WTC11 (cell line): Measurements from ENCODE around the gene EFS. TPM values are rescaled to one million over a fixed set of nuclear protein-coding genes. Genes with fewer than 3 reads are reported as not detected.

Source experiments
- ATAC-seq: fragments of 200-7000 bp; cut with Tn5 transposase; 2 replicates; pipeline ENCODE4 v1.10.0; 2021; ENCODE audit warnings: mild to moderate bottlenecking, moderate library complexity
- CTCF ChIA-PET: fragments of 300-600 bp; sonication (Branson Sonifier 250); formaldehyde crosslinking; loops from one replicate; lab custom pipeline; 2021; ENCODE audit warnings: antibody characterized with exemption; lab: Charles Lee
- POLR2A ChIA-PET: fragments of 350-600 bp; sonication (Branson Sonifier 250); formaldehyde crosslinking; loops from one replicate; lab custom pipeline; 2021; ENCODE audit warnings: antibody characterized with exemption; lab: Charles Lee
- DNase-seq: peaks from one replicate; pipeline ENCODE4 v3.0.0; 2021; ENCODE audit warnings: low spot score
- H3K27ac Mint-ChIP-seq: 2 replicates; pipeline ENCODE4 v1.8.0; 2021; ENCODE audit warnings: mixed read lengths
- H3K27me3 Mint-ChIP-seq: 2 replicates; pipeline ENCODE4 v1.8.0; 2021; ENCODE audit warnings: low read depth, mild to moderate bottlenecking, moderate library complexity, mixed read lengths
- H3K36me3 Mint-ChIP-seq: 2 replicates; pipeline ENCODE4 v1.8.0; 2021; ENCODE audit warnings: mixed read lengths
- H3K4me1 Mint-ChIP-seq: 2 replicates; pipeline ENCODE4 v1.8.0; 2022; ENCODE audit warnings: mixed read lengths
- H3K4me3 Mint-ChIP-seq: 2 replicates; pipeline ENCODE4 v1.8.0; 2021; ENCODE audit warnings: mild to moderate bottlenecking, moderate library complexity, mixed read lengths
- H3K9me3 Mint-ChIP-seq: 2 replicates; pipeline ENCODE4 v1.8.0; 2021; ENCODE audit warnings: mixed read lengths
- CBFB ChIP-seq: sonication (generic); formaldehyde crosslinking; IDR thresholded peaks from 2 replicates; pipeline ENCODE4 v1.8.1; 2022; ENCODE audit warnings: mild to moderate bottlenecking, low read depth, missing genetic modification reagents
- CDX4 ChIP-seq: fragments of 250-450 bp; sonication (Bioruptor Pico); IDR thresholded peaks from 2 replicates; pipeline ENCODE4 v1.9.0; 2021; ENCODE audit warnings: moderate library complexity, mild to moderate bottlenecking, inconsistent platforms, borderline replicate concordance
- CREM ChIP-seq: sonication (generic); formaldehyde crosslinking; IDR thresholded peaks from 2 replicates; pipeline ENCODE4 v1.8.1; 2022; ENCODE audit warnings: mild to moderate bottlenecking, missing genetic modification reagents, moderate library complexity
- FOXJ3 ChIP-seq: sonication (generic); formaldehyde crosslinking; IDR thresholded peaks from 2 replicates; pipeline ENCODE4 v1.9.0; 2021; ENCODE audit warnings: missing genetic modification reagents, mild to moderate bottlenecking, borderline replicate concordance
- FOXK1 ChIP-seq: sonication (generic); formaldehyde crosslinking; IDR thresholded peaks from 2 replicates; pipeline ENCODE4 v1.8.0; 2022; ENCODE audit warnings: mild to moderate bottlenecking, moderate library complexity, missing genetic modification reagents
- JAZF1 ChIP-seq: fragments of 250-450 bp; sonication (Bioruptor Pico); IDR thresholded peaks from 2 replicates; pipeline ENCODE4 v1.9.0; 2021; ENCODE audit warnings: moderate library complexity, mild to moderate bottlenecking, inconsistent platforms
- PRDM15 ChIP-seq: sonication (generic); formaldehyde crosslinking; IDR thresholded peaks from 2 replicates; pipeline ENCODE4 v1.8.0; 2022; ENCODE audit warnings: missing genetic modification reagents
- SOX15 ChIP-seq: fragments of 250-450 bp; sonication (Bioruptor Pico); IDR thresholded peaks from 2 replicates; pipeline ENCODE4 v1.9.0; 2021; ENCODE audit warnings: mild to moderate bottlenecking
- SP1 ChIP-seq: sonication (generic); formaldehyde crosslinking; conservative IDR thresholded peaks from 2 replicates; pipeline ENCODE4 v1.8.1; 2022; ENCODE audit warnings: missing genetic modification reagents
- TEAD4 ChIP-seq: sonication (generic); formaldehyde crosslinking; IDR thresholded peaks from 2 replicates; pipeline ENCODE4 v1.8.0; 2022; ENCODE audit warnings: mild to moderate bottlenecking, missing genetic modification reagents
- TP53 ChIP-seq: sonication (generic); formaldehyde crosslinking; IDR thresholded peaks from 2 replicates; pipeline ENCODE4 v1.8.1; 2023; ENCODE audit warnings: mild to moderate bottlenecking, missing genetic modification reagents
- USF1 ChIP-seq: sonication (generic); formaldehyde crosslinking; IDR thresholded peaks from 2 replicates; pipeline ENCODE4 v1.8.0; 2022; ENCODE audit warnings: mild to moderate bottlenecking, missing genetic modification reagents
- ZNF396 ChIP-seq: fragments of 250-450 bp; sonication (Bioruptor Pico); IDR thresholded peaks from 2 replicates; pipeline ENCODE4 v1.8.0; 2021; ENCODE audit warnings: mild to moderate bottlenecking, moderate library complexity, borderline replicate concordance
- total RNA-seq: library from RNA; stranded (reverse); gene quantifications from 3 replicates; pipeline ENCODE4 v1.2.3, GENCODE V29; 2021
- TF ChIP-seq, protein P1 (sequence below): sonication (generic); formaldehyde crosslinking; IDR thresholded peaks from 2 replicates; pipeline ENCODE4 v1.8.0; 2022; ENCODE audit warnings: mild to moderate bottlenecking, missing genetic modification reagents
- TF ChIP-seq, protein P2 (sequence below): sonication (generic); formaldehyde crosslinking; conservative IDR thresholded peaks from 2 replicates; pipeline ENCODE4 v1.8.1; 2023; ENCODE audit warnings: mild to moderate bottlenecking, low read depth, missing genetic modification reagents, moderate library complexity
- TF ChIP-seq, protein P3 (sequence below): sonication (generic); formaldehyde crosslinking; IDR thresholded peaks from 2 replicates; pipeline ENCODE4 v1.8.1; 2023; ENCODE audit warnings: mild to moderate bottlenecking, moderate library complexity, missing genetic modification reagents

EFS gene
- total RNA-seq, 1 experiment from 2014 or later: 35.3 TPM

DNA sequence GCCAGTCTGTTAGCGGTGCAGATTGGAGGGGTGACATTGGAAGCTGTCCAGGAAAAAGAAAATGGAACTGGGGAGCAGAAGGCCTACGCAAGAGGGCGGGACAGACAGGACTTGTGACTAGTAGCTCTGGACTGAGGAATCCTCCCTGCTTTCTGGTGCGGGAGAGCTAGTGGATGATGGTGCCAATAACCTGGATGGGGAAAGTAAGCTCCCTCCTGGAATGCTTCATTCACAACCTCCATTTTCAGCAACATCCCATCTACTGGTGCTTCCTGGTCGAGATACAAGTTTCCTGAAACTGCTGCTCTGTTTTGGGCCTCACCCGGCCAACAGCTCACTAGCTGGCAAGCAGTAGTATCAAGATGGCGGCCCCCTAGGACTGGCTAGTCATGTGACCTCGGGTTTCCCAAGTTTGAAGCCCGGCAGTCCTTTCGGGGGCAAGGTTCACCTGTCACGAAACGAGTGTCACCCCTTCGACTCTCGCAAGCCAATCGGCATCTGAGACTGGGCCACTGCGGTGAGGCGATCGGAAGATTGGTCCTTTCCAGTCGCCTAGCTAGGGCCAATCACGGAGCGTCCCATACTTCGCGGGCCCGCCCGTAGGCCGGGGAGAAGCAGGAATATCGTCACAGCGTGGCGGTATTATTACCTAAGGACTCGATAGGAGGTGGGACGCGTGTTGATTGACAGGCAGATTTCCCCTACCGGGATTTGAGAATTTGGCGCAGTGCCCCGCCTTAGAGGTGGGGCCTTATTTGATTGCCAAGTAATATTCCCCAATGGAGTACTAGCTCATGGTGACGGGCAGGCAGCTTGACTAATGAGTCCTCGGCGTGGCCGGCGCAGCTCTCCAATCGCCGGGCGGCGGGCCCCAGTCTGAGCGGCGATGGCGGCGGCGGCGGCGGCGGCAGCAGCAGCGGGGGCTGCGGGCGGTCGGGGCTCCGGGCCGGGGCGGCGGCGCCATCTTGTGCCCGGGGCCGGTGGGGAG is 44.1 kb downstream of the EFS start, which contains the start of gene PABPN1 (continued):
- TF ChIP-seq CDX4 (CRISPR knock-in tag) (no peak), CREM (CRISPR knock-in tag) (no peak), USF1 (peak; percentile 96), SP1 (CRISPR knock-in tag) (peak; percentile 69), FOXK1 (CRISPR knock-in tag) (peak; percentile 73), SOX15 (CRISPR knock-in tag) (no peak), PRDM15 (no peak)
- TF ChIP-seq, protein P1, sequence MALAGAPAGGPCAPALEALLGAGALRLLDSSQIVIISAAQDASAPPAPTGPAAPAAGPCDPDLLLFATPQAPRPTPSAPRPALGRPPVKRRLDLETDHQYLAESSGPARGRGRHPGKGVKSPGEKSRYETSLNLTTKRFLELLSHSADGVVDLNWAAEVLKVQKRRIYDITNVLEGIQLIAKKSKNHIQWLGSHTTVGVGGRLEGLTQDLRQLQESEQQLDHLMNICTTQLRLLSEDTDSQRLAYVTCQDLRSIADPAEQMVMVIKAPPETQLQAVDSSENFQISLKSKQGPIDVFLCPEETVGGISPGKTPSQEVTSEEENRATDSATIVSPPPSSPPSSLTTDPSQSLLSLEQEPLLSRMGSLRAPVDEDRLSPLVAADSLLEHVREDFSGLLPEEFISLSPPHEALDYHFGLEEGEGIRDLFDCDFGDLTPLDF: no peak

DNA sequence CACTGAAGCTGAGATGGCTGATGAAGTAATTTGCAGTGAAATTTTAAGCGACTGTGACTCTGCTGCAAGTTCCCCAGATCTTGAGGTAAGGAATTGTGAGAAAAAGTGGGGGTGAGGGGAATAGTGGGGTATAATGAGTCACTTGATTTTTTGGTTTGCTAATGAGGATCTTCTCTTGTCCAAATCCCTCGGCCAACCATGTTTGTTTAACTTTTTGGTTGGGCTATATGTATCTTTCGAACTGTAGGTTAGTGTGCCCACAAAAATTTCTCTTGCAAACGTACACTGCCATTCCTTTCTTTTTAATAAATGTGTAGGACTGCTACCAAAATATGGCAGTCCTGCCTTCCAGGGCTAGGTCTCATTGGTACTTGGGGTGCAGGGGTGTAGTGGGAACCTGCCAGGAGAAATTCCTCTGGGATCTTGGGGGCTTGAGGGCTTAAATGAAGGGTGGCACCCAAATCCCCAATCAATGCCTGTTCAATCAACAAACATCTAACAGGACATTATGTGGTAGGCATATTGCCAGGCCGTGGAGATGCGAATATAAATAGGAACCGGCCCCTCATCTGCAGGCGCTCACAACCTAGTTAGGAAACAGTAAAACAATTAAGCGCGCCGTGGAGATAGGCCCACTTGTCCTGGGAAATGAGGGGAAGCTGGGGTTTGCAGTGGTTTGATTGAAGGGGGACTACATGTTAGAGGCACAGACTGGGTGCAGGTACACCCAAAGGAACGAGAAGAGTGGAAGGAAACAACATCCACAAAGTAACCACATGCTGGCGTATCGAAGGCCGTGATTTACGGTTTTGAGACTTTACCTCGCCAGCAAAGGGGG is 45.0 kb downstream of the EFS start:
- ATAC-seq (no peak), DNase-seq (no peak)
- Mint-ChIP-seq H3K4me1 (peaks cover 26% of the 10 kb centered on the region), H3K27me3 (no peaks in the 10 kb centered on the region), H3K36me3 (peaks cover 35% of the 10 kb centered on the region), H3K4me3 (peak overlapping the region; percentile 96), H3K27ac (peak overlapping the region; percentile 99), H3K9me3 (no peaks in the 10 kb centered on the region)
- ChIA-PET CTCF (interaction anchor here (1.1 to 4.5 kb wide), 12 partner anchors 13 to 262 kb away, joined by 3 to 39 read pairs (median 9); partner anchors contain the start of genes BCL2L2, CEBPE, HOMEZ and PPP1R3E), POLR2A (interaction anchor here (1.0 to 2.7 kb wide), 6 partner anchors 14 to 218 kb away, joined by 4 to 32 read pairs (median 12); partner anchors contain the start of genes BCL2L2, HOMEZ and PPP1R3E)
- TF ChIP-seq, protein P2, sequence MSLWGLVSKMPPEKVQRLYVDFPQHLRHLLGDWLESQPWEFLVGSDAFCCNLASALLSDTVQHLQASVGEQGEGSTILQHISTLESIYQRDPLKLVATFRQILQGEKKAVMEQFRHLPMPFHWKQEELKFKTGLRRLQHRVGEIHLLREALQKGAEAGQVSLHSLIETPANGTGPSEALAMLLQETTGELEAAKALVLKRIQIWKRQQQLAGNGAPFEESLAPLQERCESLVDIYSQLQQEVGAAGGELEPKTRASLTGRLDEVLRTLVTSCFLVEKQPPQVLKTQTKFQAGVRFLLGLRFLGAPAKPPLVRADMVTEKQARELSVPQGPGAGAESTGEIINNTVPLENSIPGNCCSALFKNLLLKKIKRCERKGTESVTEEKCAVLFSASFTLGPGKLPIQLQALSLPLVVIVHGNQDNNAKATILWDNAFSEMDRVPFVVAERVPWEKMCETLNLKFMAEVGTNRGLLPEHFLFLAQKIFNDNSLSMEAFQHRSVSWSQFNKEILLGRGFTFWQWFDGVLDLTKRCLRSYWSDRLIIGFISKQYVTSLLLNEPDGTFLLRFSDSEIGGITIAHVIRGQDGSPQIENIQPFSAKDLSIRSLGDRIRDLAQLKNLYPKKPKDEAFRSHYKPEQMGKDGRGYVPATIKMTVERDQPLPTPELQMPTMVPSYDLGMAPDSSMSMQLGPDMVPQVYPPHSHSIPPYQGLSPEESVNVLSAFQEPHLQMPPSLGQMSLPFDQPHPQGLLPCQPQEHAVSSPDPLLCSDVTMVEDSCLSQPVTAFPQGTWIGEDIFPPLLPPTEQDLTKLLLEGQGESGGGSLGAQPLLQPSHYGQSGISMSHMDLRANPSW (CRISPR knock-in tag): no peak
- TF ChIP-seq TEAD4: no peak
- TF ChIP-seq JAZF1 (CRISPR knock-in tag): no peak
- TF ChIP-seq TP53 (CRISPR knock-in tag): no peak
- TF ChIP-seq, protein P3, sequence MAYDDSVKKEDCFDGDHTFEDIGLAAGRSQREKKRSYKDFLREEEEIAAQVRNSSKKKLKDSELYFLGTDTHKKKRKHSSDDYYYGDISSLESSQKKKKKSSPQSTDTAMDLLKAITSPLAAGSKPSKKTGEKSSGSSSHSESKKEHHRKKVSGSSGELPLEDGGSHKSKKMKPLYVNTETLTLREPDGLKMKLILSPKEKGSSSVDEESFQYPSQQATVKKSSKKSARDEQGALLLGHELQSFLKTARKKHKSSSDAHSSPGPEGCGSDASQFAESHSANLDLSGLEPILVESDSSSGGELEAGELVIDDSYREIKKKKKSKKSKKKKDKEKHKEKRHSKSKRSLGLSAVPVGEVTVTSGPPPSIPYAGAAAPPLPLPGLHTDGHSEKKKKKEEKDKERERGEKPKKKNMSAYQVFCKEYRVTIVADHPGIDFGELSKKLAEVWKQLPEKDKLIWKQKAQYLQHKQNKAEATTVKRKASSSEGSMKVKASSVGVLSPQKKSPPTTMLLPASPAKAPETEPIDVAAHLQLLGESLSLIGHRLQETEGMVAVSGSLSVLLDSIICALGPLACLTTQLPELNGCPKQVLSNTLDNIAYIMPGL (CRISPR knock-in tag): no peak
- TF ChIP-seq ZNF396 (CRISPR knock-in tag): no peak
- TF ChIP-seq FOXJ3 (CRISPR knock-in tag): no peak
- TF ChIP-seq CBFB (CRISPR knock-in tag): no peak
